ENCODE results near the gene AFF3.

Gene AFF3

DNA sequence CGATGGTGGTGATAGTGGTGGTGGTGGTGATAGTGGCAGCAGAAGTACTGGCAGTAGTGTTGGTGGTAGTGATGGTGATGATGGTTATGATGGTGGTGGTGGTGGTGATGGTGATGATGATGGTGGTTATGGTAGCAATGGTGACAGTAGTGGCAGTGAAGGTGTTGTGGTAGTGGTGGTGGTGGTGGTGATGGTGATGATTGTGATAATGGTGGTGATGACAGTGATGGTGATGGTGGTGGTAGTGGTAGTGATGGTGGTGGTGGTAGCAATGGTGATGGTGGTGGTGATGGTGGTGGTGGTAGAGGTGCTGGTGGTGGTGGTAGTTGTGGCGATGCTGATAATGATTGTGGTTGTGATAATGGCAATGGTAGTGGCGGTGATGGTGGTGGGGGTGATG lies 126.5 kb downstream of the AFF3 start:
- no peaks in the 10 kb centered on the region for H3K9me3 ChIP-seq (ENCODE audit: insufficient read depth, low read length)
- no peak for TF ChIP-seq CTCF (IDR thresholded peaks at IDR 0.05; ENCODE audit: low read depth, low read length)
- no peak for TF ChIP-seq EZH2phosphoT487 (IDR thresholded peaks at IDR 0.05; ENCODE audit: low read depth)
- H3K4me2 ChIP-seq (ENCODE audit: low read length): no peak overlapping the region
- no peak overlapping the region for H2AFZ ChIP-seq (ENCODE audit: low read depth, low read length)
- H3K9ac ChIP-seq (ENCODE audit: low read length): no peak overlapping the region
- 0 out of 2 replicates have a peak, but pooled peaks cover 2% of the 10 kb centered on the region for H3K4me1 ChIP-seq (ENCODE audit: low read length)
- H3K79me2 ChIP-seq (ENCODE audit: low read length): peaks cover 14% of the 10 kb centered on the region
- H3K27me3 ChIP-seq (ENCODE audit: low read depth, low read length): no peaks in the 10 kb centered on the region
- no peak overlapping the region for H3K4me3 ChIP-seq (ENCODE audit: low read length)
- no peak overlapping the region for H3K27ac ChIP-seq (ENCODE audit: low read length)
- H4K20me1 ChIP-seq (ENCODE audit: insufficient read depth, low read length): peaks cover 31% of the 10 kb centered on the region
- peaks cover 19% of the 10 kb centered on the region for H3K36me3 ChIP-seq (replicated peaks; ENCODE audit: low read depth, low read length)

GRCh38 chr2:100013892-100014677 lies 128.3 kb downstream of the AFF3 start:
- peaks cover 26% of the 10 kb centered on the region for H3K36me3 ChIP-seq (replicated peaks; ENCODE audit: low read depth, low read length)
- H3K4me2 ChIP-seq (ENCODE audit: low read length): no peak overlapping the region
- H3K9me3 ChIP-seq (ENCODE audit: insufficient read depth, low read length): no peaks in the 10 kb centered on the region
- H3K79me2 ChIP-seq (ENCODE audit: low read length): peaks cover 6% of the 10 kb centered on the region
- H2AFZ ChIP-seq (ENCODE audit: low read depth, low read length): no peak overlapping the region
- no peak overlapping the region for H3K4me3 ChIP-seq (ENCODE audit: low read length)
- H3K4me1 ChIP-seq (ENCODE audit: low read length): peaks cover 11% of the 10 kb centered on the region
- no peaks in the 10 kb centered on the region for H3K27me3 ChIP-seq (ENCODE audit: low read depth, low read length)
- no peak overlapping the region for H3K27ac ChIP-seq (ENCODE audit: low read length)
- no peak overlapping the region for H3K9ac ChIP-seq (ENCODE audit: low read length)
- peaks cover 21% of the 10 kb centered on the region for H4K20me1 ChIP-seq (ENCODE audit: insufficient read depth, low read length)
- no peak for TF ChIP-seq CTCF (IDR thresholded peaks at IDR 0.05; ENCODE audit: low read depth, low read length)
- no peak for TF ChIP-seq EZH2phosphoT487 (IDR thresholded peaks at IDR 0.05; ENCODE audit: low read depth)

DNA sequence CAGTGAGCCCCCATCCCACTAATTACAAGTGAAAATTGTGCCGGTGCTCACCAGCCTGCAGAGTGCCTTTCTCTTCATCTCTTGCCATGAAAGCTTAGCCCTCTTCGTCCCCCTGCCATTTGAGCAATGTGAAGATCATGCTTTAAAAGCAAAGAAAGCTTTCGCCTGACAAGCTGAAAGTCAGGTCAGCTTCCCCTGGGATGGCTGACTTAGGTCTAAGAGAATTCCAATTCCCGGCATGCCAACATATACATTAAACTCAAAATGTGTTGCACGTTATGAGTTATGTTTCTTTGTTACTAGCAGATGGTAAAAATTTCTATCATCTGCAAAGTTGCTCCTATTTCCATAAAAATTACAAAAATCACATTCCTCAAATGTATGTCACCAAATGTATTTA lies 129.8 kb downstream of the AFF3 start:
- TF ChIP-seq EZH2phosphoT487 (IDR thresholded peaks at IDR 0.05; ENCODE audit: low read depth): no peak
- no peak for TF ChIP-seq CTCF (IDR thresholded peaks at IDR 0.05; ENCODE audit: low read depth, low read length)
- no peak overlapping the region for H3K9ac ChIP-seq (ENCODE audit: low read length)
- H3K9me3 ChIP-seq (ENCODE audit: insufficient read depth, low read length): no peaks in the 10 kb centered on the region
- no peak overlapping the region for H3K4me2 ChIP-seq (ENCODE audit: low read length)
- H3K36me3 ChIP-seq (replicated peaks; ENCODE audit: low read depth, low read length): peaks cover 31% of the 10 kb centered on the region
- peaks cover 6% of the 10 kb centered on the region for H3K79me2 ChIP-seq (ENCODE audit: low read length)
- no peak overlapping the region for H2AFZ ChIP-seq (ENCODE audit: low read depth, low read length)
- no peaks in the 10 kb centered on the region for H3K27me3 ChIP-seq (ENCODE audit: low read depth, low read length)
- H4K20me1 ChIP-seq (ENCODE audit: insufficient read depth, low read length): peaks cover 11% of the 10 kb centered on the region
- peaks cover 13% of the 10 kb centered on the region for H3K4me1 ChIP-seq (ENCODE audit: low read length)
- H3K4me3 ChIP-seq (ENCODE audit: low read length): no peak overlapping the region
- no peak overlapping the region for H3K27ac ChIP-seq (ENCODE audit: low read length)

DNA sequence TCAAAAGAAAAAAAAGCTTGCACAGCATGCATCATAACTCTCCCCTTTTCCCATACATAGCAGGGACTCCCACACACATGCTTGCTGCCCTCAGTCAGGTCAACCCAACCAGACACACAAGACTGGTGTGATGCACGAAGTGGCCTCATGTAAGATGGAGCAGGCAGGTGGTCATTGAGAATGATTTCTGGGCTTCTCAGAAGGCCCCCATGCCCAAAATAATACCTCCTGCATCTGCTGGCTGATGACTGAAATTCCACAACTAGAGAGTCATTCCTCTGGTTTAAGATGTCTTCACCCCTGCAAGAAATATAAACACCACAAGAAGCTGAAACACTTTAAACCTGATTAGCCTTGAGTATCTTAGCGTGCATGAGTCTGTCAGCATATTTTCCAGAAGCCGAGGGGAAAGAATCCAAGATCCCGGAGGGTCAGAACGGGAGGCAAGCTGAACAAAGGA lies 131.1 kb downstream of the AFF3 start:
- no peaks in the 10 kb centered on the region for H3K27me3 ChIP-seq (ENCODE audit: low read depth, low read length)
- no peak for TF ChIP-seq EZH2phosphoT487 (IDR thresholded peaks at IDR 0.05; ENCODE audit: low read depth)
- no peak for TF ChIP-seq CTCF (IDR thresholded peaks at IDR 0.05; ENCODE audit: low read depth, low read length)
- no peak overlapping the region for H2AFZ ChIP-seq (ENCODE audit: low read depth, low read length)
- H3K4me2 ChIP-seq (ENCODE audit: low read length): no peak overlapping the region
- no peak overlapping the region for H3K4me3 ChIP-seq (ENCODE audit: low read length)
- H3K9me3 ChIP-seq (ENCODE audit: insufficient read depth, low read length): no peaks in the 10 kb centered on the region
- H3K36me3 ChIP-seq (replicated peaks; ENCODE audit: low read depth, low read length): peaks cover 28% of the 10 kb centered on the region
- no peak overlapping the region for H3K9ac ChIP-seq (ENCODE audit: low read length)
- peaks cover 6% of the 10 kb centered on the region for H3K79me2 ChIP-seq (ENCODE audit: low read length)
- H4K20me1 ChIP-seq (ENCODE audit: insufficient read depth, low read length): peaks cover 11% of the 10 kb centered on the region
- H3K27ac ChIP-seq (ENCODE audit: low read length): no peak overlapping the region
- peaks cover 13% of the 10 kb centered on the region for H3K4me1 ChIP-seq (ENCODE audit: low read length)
